GM21528 (cell line): ENCODE results near the gene CELA3A.
"Not testable (repeated sequence)": the region's sequence is repeated elsewhere in the genome, so short reads cannot be mapped to it uniquely, and the experiment has no call there.

Experiments used
- ATAC-seq: cut with Tn5 transposase; IDR thresholded peaks from one replicate; pipeline ENCODE4 v1.9.1; 2021; ENCODE audit warnings: mild to moderate bottlenecking, moderate library complexity; ENCODE audit not compliant: unreplicated experiment, low FRiP score

Gene CELA3A, protein sequence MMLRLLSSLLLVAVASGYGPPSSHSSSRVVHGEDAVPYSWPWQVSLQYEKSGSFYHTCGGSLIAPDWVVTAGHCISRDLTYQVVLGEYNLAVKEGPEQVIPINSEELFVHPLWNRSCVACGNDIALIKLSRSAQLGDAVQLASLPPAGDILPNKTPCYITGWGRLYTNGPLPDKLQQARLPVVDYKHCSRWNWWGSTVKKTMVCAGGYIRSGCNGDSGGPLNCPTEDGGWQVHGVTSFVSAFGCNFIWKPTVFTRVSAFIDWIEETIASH

DNA sequence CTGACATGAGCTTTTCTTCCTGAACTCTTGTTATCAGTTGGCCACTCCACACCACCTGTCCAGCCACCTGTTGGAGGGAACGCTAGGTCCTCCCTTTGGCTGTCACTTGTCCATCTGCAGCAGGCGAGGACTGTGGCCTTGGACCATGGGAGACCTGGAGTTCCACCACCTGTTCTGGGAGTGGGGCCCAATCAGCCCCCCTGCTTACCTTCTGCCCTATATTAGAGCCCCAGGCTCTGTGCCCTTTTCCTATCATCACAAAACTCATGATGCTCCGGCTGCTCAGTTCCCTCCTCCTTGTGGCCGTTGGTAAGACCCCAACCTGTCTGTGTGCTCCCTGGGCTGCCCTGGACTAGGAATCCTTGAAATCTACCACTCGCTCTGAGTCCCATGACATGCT lies at the start of gene CELA3A:
Gene CELA3A (plus strand): TSS at position 249 of the 400 bp plus-strand sequence. CDS start 18 bp downstream, at position 267.
- no peak for ATAC-seq

DNA sequence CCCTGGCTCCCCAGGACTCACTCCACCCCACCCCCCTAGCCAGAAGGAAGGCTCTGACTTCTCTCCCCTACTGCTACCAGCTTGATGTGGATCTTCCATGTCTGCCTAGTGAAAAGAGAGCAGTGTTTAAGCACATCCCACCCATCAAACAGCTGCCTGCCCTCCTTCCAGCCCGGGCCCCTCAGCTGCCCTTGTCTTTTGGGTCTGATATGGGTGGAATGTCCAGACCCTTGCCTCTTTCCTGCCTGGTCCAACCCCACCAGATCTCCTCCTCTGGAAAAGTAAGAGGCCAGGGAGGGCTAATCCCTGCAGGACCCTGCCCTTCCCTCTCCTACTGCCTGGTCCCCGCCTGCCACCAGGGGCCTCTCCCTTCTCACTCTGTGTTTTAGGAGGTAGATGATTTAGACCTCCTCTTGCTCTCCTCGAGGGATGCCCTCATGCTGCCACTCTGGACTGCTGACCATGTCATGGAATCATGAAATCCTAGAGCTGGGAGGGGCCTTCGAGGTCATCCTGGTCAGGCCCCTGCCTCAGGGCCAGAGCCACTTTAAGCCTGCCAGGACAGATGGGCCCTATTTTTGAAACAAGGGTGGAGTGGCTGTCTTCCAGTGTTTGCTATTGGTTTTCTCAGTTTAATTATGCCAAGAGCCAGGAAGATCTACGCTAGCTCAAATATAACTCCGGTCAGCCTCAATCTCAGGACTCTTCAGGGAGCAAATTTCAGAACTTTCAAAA lies 48.5 kb upstream of the CELA3A start:
- no peak for ATAC-seq

GRCh38 chr1:21955058-21955457 lies 46.4 kb upstream of the CELA3A start:
- ATAC-seq = no peak

- no peak for ATAC-seq
These were observed 45.8 kb upstream of the CELA3A start for GRCh38 chr1:21955501-21956281.

DNA sequence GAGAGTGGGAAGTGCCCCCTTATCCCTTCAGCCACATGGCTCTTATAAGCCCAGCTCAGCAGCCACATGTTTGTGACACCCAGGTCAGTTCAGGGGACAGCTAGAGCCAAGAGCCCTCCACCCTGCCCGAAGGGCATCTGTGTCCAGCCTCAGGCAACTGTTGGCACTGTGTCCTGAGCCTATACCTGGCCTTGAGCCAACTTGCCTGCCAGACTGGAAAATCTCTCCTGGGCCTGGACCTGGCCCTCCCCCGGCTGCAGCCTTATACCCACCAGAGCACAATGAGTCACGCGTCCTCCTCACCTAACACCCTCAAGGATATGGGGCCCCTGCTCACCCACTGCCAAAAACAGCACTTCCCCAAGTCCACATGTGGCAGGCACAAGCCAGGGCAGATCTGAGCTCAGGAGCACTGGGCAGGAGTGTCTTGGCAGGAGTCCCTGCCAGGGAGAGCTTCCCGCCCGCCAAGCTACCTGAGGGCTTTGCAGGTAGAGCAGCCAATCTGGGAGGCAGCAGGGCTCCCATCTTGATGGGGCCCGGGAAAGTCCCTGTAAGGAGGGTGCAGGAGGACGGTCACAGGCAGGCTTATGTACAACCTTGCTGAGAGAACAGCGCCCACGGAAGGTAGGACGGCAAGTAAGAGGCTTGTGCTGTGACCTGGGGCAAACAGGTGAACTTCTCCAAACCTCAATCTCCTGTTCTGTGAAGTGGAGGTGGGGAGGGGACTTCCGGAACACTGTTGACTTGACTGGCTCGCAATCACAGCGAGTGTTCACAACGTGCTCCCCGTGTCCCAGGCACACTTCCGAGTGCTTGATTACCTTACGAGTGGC lies 44.5 kb upstream of the CELA3A start:
- ATAC-seq = no peak

GRCh38 chr1:21961337-21961736 lies 40.1 kb upstream of the CELA3A start:
- no peak for ATAC-seq

DNA sequence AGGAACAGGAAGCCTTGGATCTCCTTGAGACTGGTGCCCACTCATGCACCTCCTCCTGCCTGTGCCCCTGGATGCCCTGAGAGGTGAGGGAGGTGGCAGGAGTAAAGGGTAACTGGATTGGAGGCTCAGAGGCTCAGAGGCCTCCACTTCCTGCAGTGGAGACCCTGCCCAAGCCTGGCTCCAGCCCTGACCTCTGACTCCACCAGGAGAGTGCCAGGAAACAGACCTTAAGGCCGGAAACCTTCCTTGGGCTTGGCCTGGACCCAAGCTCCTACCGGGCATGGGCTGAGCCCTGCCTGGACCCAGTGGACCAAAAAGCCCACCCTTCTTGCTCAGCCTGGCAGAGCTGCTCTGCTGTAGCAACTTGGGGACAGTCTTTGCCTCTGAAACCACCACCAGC lies 39.7 kb upstream of the CELA3A start:
- no peak for ATAC-seq

- ATAC-seq = no peak
These were observed 37.8 kb upstream of the CELA3A start for GRCh38 chr1:21963477-21964217.

- ATAC-seq = no peak
These were observed 35.0 kb upstream of the CELA3A start for GRCh38 chr1:21966247-21967000.

DNA sequence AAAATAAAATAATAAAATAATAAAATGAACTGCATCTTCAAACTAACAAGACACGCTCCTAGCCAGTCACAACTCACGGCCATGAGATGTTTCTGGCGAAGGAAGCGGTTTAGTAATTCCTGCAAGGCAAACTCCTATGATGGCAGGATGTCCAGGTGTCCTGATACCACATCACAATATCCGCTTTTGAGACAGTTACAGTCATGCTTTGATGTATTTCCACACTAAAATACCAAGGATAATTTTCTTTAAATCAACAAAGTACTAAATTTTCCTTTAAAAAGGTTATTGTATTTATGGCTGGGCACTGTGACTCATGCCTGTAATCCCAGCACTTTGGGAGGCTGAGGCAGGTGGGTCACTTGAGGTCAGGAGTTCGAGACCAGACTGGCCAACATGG lies 34.2 kb upstream of the CELA3A start:
- not testable (repeated sequence) for ATAC-seq

- ATAC-seq = not testable (repeated sequence)
These were observed 32.4 kb upstream of the CELA3A start for GRCh38 chr1:21969066-21969465.

DNA sequence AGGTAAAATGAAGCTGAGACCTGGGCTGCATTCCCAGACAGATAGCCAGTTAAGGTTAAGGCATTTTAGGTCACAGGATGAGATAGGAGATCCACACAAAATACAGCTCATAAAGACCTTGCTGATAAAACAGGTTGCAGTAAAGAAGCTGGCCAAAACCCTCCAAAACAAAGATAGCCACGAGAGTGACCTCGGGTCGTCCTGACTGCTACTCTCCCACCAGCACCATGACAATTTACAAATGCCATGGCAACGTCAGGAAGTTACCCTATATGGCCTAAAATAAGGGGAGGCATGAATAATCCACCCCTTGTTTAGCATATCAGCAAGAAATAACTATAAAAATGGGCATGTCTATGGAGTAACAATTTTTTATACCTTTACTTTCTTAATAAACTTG lies 30.9 kb upstream of the CELA3A start:
- ATAC-seq = not testable (repeated sequence)

DNA sequence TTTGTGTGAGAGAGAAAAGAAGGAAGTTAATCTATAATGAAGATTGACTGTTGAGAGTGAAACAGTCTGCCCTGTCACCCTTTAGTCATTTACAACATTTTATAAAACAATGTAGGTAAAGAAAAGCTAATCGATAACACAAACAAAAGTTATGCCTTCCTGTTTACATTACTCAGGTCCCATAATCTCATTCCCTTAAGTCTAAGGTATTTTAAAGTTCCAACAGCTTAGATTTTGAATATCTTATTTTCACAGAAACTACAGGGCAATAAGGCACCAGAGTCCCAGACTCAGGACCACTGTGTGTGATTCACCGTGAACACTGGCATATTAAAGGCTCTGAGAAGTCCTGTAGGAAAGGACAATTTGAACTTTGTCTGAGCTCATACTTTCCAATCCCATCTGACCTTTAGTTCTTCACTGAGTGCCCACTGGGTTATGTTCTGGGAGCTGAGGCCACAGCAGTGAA lies 28.4 kb upstream of the CELA3A start:
- not testable (repeated sequence) for ATAC-seq

- not testable (repeated sequence) for ATAC-seq
These were observed 27.5 kb upstream of the CELA3A start for GRCh38 chr1:21973948-21974347.

DNA sequence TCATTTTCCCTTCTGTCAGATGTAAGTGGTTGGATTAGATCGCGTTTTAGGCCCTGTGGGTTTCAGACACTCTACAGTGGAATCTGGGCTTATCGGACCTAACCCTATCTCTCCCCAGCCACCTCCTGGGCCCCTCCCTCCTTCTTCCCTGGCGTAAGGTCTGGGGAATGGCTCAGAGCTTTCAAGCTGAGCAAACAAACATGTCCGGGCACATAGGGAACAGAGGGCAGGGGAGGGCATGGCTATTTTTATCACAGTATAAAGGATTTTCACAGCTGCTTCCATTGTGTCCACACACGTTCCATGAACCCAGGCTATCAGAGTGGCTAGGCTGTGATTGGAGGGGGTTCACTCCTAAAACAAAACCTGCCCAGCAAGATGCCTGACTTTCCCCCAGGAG lies 26.8 kb upstream of the CELA3A start:
- not testable (repeated sequence) for ATAC-seq

DNA sequence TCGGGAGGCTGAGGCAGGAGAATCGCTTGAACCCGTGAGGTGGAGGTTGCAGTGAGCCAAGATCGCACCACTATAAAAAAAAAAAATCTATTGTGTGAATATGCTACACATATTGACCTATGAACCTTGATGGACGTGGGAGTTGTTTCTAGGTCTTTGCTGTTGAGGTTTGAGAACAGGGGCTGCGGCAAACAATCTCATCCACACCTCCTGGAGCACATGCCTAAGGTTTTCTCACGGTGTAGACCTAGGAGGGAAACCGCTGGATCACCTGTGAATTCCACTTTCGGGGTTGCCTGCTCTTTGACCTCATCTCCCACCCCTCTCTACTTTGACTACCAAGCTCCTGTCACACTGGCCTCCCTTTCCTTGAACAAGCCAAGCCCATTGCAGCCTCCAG lies 26.2 kb upstream of the CELA3A start:
- ATAC-seq = not testable (repeated sequence)

- not testable (repeated sequence) for ATAC-seq
These were observed 24.7 kb upstream of the CELA3A start, which contains the start of gene CELA3B for GRCh38 chr1:21976703-21977239. CELA3B (plus strand) TSS chr1:21977022; CDS start chr1:21977040, 18 bp downstream.

- not testable (repeated sequence) for ATAC-seq
These were observed 23.2 kb upstream of the CELA3A start for GRCh38 chr1:21978209-21978608.
